LNCaP clone FGC (cell line): ENCODE measurements around the gene DDIT4.
"Not testable (repeated sequence)": the region's sequence is repeated elsewhere in the genome, so short reads cannot be mapped to it uniquely, and the experiment has no call there.

Experiments
- DNase-seq: peaks from one replicate; pipeline ENCODE4 v3.0.0-alpha.2; 2011; ENCODE audit warnings: low read depth
- H3K4me3 ChIP-seq: 2 replicates; pipeline ENCODE4 v1.5.1; 2011; ENCODE audit warnings: mild to moderate bottlenecking, low read depth, low read length, control low read depth
- CTCF ChIP-seq: IDR thresholded peaks from 2 replicates; pipeline ENCODE4 v1.5.1; 2012; ENCODE audit warnings: mild to moderate bottlenecking; ENCODE audit not compliant: control insufficient read depth, insufficient read depth; ENCODE audit errors: extremely low read depth

The DDIT4 gene

GRCh38 chr10:72298592-72299519 lies 25.1 kb downstream of the DDIT4 start:
- no peak for TF ChIP-seq CTCF
- DNase-seq: no peak
- no peak overlapping the region for H3K4me3 ChIP-seq

GRCh38 chr10:72303424-72304128 lies 29.9 kb downstream of the DDIT4 start:
- TF ChIP-seq CTCF: no peak
- DNase-seq: no peak
- no peak overlapping the region for H3K4me3 ChIP-seq

GRCh38 chr10:72306215-72306760 lies 32.6 kb downstream of the DDIT4 start:
- DNase-seq: no peak
- no peak for TF ChIP-seq CTCF
- H3K4me3 ChIP-seq: no peak overlapping the region

- DNase-seq: not testable (repeated sequence)
Measured at GRCh38 chr10:72307711-72308110, 34.0 kb downstream of the DDIT4 start.

GRCh38 chr10:72308320-72308987 lies 34.7 kb downstream of the DDIT4 start:
- TF ChIP-seq CTCF: no peak
- H3K4me3 ChIP-seq: no peak overlapping the region
- no peak for DNase-seq

More at GRCh38 chr10:72307711-72308110, 34.0 kb downstream of the DDIT4 start:
- not testable (repeated sequence) for H3K4me3 ChIP-seq

- no peak overlapping the region for H3K4me3 ChIP-seq
- TF ChIP-seq CTCF: no peak
- DNase-seq: no peak
Measured at GRCh38 chr10:72309290-72310240, 35.8 kb downstream of the DDIT4 start.
